MCF 10A (cell line): Measurements from ENCODE around the gene URB1. TPM values are rescaled to one million over a fixed set of nuclear protein-coding genes. Genes with fewer than 3 reads are reported as not detected.

Source experiments
- BruUV-seq: library from RNA; stranded (reverse); fragments of 400-500 nt; replicated peaks from 2 replicates; lab custom pipeline; 2021; lab: Mats Ljungman, UMichigan
- CTCF ChIA-PET: fragments of 300-600 bp; sonication (Branson Sonifier 250); formaldehyde crosslinking; extraction: SDS; loops from one replicate; lab custom pipeline; 2021; ENCODE audit warnings: antibody characterized with exemption, inconsistent platforms; lab: Yijun Ruan, JAX
- POLR2A ChIA-PET: fragments of 300-600, 350-650 bp; sonication (Branson Sonifier 250); formaldehyde crosslinking; extraction: SDS; loops from one replicate; lab custom pipeline; 2020; ENCODE audit warnings: antibody characterized with exemption, inconsistent platforms; lab: Yijun Ruan, JAX
- DNase-seq: peaks from one replicate; pipeline ENCODE4 v3.0.0-alpha.2; 2018; ENCODE audit not compliant: unreplicated experiment
- H3K27ac Mint-ChIP-seq: one replicate; pipeline ENCODE4 v1.8.0; 2022; ENCODE audit warnings: mild to moderate bottlenecking, low read depth, mixed read lengths; ENCODE audit not compliant: unreplicated experiment
- H3K27me3 Mint-ChIP-seq: one replicate; pipeline ENCODE4 v1.8.0; 2022; ENCODE audit warnings: mixed read lengths; ENCODE audit not compliant: insufficient read depth, unreplicated experiment
- H3K36me3 Mint-ChIP-seq: one replicate; pipeline ENCODE4 v1.8.0; 2022; ENCODE audit warnings: mild to moderate bottlenecking, moderate library complexity, mixed read lengths; ENCODE audit not compliant: insufficient read depth, unreplicated experiment
- H3K4me1 Mint-ChIP-seq: one replicate; pipeline ENCODE4 v1.8.0; 2022; ENCODE audit warnings: mixed read lengths; ENCODE audit not compliant: insufficient read depth, unreplicated experiment
- H3K4me3 Mint-ChIP-seq: one replicate; pipeline ENCODE4 v1.8.0; 2022; ENCODE audit warnings: mild to moderate bottlenecking, moderate library complexity, mixed read lengths; ENCODE audit not compliant: unreplicated experiment
- H3K9me3 Mint-ChIP-seq: one replicate; pipeline ENCODE4 v1.8.0; 2022; ENCODE audit warnings: mixed read lengths; ENCODE audit not compliant: unreplicated experiment
- intact Hi-C: fragments of 100-400 bp; cut with micrococcal nuclease; formaldehyde crosslinking; loops from 2 replicates; pipeline ENCODE4 v1.14.1; 2022
- total RNA-seq: library from RNA; stranded (reverse); gene quantifications from 2 replicates; pipeline ENCODE4 v1.2.3, GENCODE V29; 2022
- TF ChIP-seq, protein P1 (sequence below): fragments of 200-600 bp; IDR thresholded peaks from one replicate; pipeline ENCODE4 v1.8.0; 2022; ENCODE audit warnings: antibody characterized with exemption, mild to moderate bottlenecking; ENCODE audit not compliant: unreplicated experiment

URB1 gene
- total RNA-seq, 1 experiment from 2014 or later, result 43.5 TPM

DNA sequence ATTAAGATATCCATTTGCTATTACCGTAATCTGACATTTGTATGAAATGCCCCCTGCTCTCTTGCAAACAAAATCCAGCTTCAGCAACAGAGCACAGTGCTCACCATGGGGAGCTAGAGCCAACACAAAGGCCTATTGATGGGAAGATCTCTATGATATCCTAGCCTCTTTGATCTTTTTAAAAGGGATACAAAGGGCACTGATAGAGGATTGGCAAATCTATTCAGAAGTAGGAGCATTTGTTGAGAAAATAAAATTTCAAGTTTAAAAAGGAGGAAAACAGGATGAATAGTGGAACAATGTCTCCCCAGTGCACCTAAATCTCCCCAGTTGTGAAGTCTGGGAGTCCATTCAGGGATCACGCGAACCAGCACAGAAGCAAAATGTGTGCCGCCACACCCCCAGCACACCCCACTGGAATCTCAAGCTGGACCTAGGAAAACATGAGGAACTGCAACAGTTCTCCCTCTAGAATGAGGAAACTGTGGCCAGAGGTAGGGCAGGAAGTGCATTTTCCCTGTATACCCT lies 62.0 kb downstream of the URB1 start:
- H3K27me3 Mint-ChIP-seq, result no peaks in the 10 kb centered on the region
- ChIA-PET CTCF (interaction anchor here (0.6 to 0.9 kb wide), 2 partner anchors 18 to 270 kb away, joined by 3 to 7 read pairs; no protein-coding TSS in a partner anchor), POLR2A (no interaction called here)
- intact Hi-C loops, result no loop called here
- H3K9me3 Mint-ChIP-seq, result no peaks in the 10 kb centered on the region
- no peaks in the 10 kb centered on the region for H3K4me1 Mint-ChIP-seq
- BruUV-seq, result no TSS peak
- TF ChIP-seq, protein P1, sequence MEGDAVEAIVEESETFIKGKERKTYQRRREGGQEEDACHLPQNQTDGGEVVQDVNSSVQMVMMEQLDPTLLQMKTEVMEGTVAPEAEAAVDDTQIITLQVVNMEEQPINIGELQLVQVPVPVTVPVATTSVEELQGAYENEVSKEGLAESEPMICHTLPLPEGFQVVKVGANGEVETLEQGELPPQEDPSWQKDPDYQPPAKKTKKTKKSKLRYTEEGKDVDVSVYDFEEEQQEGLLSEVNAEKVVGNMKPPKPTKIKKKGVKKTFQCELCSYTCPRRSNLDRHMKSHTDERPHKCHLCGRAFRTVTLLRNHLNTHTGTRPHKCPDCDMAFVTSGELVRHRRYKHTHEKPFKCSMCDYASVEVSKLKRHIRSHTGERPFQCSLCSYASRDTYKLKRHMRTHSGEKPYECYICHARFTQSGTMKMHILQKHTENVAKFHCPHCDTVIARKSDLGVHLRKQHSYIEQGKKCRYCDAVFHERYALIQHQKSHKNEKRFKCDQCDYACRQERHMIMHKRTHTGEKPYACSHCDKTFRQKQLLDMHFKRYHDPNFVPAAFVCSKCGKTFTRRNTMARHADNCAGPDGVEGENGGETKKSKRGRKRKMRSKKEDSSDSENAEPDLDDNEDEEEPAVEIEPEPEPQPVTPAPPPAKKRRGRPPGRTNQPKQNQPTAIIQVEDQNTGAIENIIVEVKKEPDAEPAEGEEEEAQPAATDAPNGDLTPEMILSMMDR, result no peak
- no peak overlapping the region for H3K4me3 Mint-ChIP-seq
- no peak overlapping the region for H3K27ac Mint-ChIP-seq
- peaks cover 100% of the 10 kb centered on the region for H3K36me3 Mint-ChIP-seq
- no peak for DNase-seq

- intact Hi-C loops, result no loop called here
- POLR2A ChIA-PET, result interaction anchor here (0.8 kb wide), 1 partner anchor 25 kb away, joined by 4 read pairs; no protein-coding TSS in a partner anchor
- Mint-ChIP-seq H3K27me3 (no peaks in the 10 kb centered on the region), H3K9me3 (no peaks in the 10 kb centered on the region), H3K4me1 (no peaks in the 10 kb centered on the region), H3K27ac (no peak overlapping the region), H3K4me3 (no peak overlapping the region), H3K36me3 (peaks cover 100% of the 10 kb centered on the region)
- no TSS peak for BruUV-seq
- DNase-seq, result no peak
- CTCF ChIA-PET, result interaction anchor here (0.7 to 1.0 kb wide), 3 partner anchors 36 to 271 kb away, joined by 3 to 7 read pairs (median 4); no protein-coding TSS in a partner anchor
- TF ChIP-seq, protein P1, result no peak
These were observed 63.0 kb downstream of the URB1 start for GRCh38 chr21:32329776-32330175.

DNA sequence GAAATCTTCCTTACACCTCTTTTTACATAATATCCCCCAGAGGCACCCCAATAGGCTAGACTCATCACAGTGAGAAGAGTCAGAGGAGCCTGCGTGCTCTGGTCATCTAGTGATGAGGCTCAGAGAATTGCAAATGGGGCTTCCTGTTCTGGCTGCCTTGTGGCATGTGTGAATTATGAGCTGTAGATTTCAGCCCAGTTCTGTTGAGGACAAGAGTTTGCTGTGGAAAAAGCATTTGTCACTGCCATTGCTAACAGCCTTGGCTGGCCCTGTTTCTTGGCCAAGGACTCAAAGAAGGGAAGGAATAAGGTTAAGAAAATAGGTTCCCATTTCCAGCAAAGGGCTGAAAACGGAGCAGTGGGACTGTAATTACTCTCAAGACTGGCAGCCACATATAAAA lies 63.5 kb downstream of the URB1 start:
- Mint-ChIP-seq H3K36me3 (peaks cover 100% of the 10 kb centered on the region), H3K27me3 (no peaks in the 10 kb centered on the region), H3K27ac (no peak overlapping the region), H3K4me3 (no peak overlapping the region), H3K4me1 (no peaks in the 10 kb centered on the region), H3K9me3 (no peaks in the 10 kb centered on the region)
- TF ChIP-seq, protein P1, result no peak
- intact Hi-C loops, result no loop called here
- CTCF ChIA-PET, result interaction anchor here (1.0 kb wide), 1 partner anchor 42 kb away, joined by 3 read pairs; no protein-coding TSS in a partner anchor
- DNase-seq, result no peak
- POLR2A ChIA-PET, result no interaction called here
- BruUV-seq, result no TSS peak

- Mint-ChIP-seq H3K9me3 (no peaks in the 10 kb centered on the region), H3K27ac (peak overlapping the region; percentile 22), H3K4me3 (no peak overlapping the region), H3K4me1 (no peaks in the 10 kb centered on the region), H3K36me3 (peaks cover 100% of the 10 kb centered on the region), H3K27me3 (no peaks in the 10 kb centered on the region)
- no TSS peak for BruUV-seq
- TF ChIP-seq, protein P1, result no peak
- intact Hi-C loops, result no loop called here
- ChIA-PET POLR2A (interaction anchor here (0.8 kb wide), 1 partner anchor 8 kb away, joined by 3 read pairs; no protein-coding TSS in a partner anchor), CTCF (interaction anchor here (1.2 kb wide), 1 partner anchor 8 kb away, joined by 3 read pairs; no protein-coding TSS in a partner anchor)
- DNase-seq, result no peak
These were observed 64.2 kb downstream of the URB1 start for GRCh38 chr21:32328595-32328994.
